Neural cell (in vitro differentiated cells): ENCODE measurements around the gene FAM193B. TPM values are rescaled to one million over a fixed set of nuclear protein-coding genes. Genes with fewer than 3 reads are reported as not detected.

Source experiments
- H2AFZ ChIP-seq: fragments of 200-600, 300-800 bp; sonication (generic), shearing (Covaris generic); 2 replicates; pipeline ENCODE4 v1.6.0; 2014; ENCODE audit warnings: low read depth, mild to moderate bottlenecking, antibody characterized with exemption, low read length, moderate library complexity
- H3F3A ChIP-seq: fragments of 200-600 bp; shearing (Covaris generic); 2 replicates; pipeline ENCODE4 v1.6.1; 2016; ENCODE audit warnings: mild to moderate bottlenecking, moderate library complexity, mixed read lengths, antibody characterized with exemption, low read length; ENCODE audit not compliant: insufficient read depth, poor library complexity, severe bottlenecking
- H3K27ac ChIP-seq: fragments of 200-600, 300-800 bp; sonication (generic), shearing (Covaris generic); 2 replicates; pipeline ENCODE4 v1.5.1; 2014; ENCODE audit warnings: mild to moderate bottlenecking, low read length, moderate library complexity
- H3K27me3 ChIP-seq: fragments of 300-800, 200-600 bp; sonication (generic), shearing (Covaris generic); 2 replicates; pipeline ENCODE4 v1.6.0; 2014; ENCODE audit warnings: mild to moderate bottlenecking, low read depth, low read length, moderate library complexity; ENCODE audit not compliant: insufficient read depth
- H3K36me3 ChIP-seq: fragments of 300-800, 200-600 bp; sonication (generic), shearing (Covaris generic); 2 replicates; pipeline ENCODE4 v1.5.1; 2014; ENCODE audit warnings: mild to moderate bottlenecking, antibody characterized with exemption, low read length, moderate library complexity; ENCODE audit not compliant: insufficient read depth
- H3K4me2 ChIP-seq: fragments of 300-800, 200-600 bp; sonication (generic), shearing (Covaris generic); 2 replicates; pipeline ENCODE4 v1.6.0; 2014; ENCODE audit warnings: mild to moderate bottlenecking, low read length
- H3K4me3 ChIP-seq: fragments of 300-800, 200-600 bp; sonication (generic), shearing (Covaris generic); 2 replicates; pipeline ENCODE4 v1.5.1; 2014; ENCODE audit warnings: mild to moderate bottlenecking, low read length, moderate library complexity
- H3K79me2 ChIP-seq: fragments of 200-600 bp; shearing (Covaris generic); replicated peaks from 2 replicates; pipeline ENCODE4 v1.6.0; 2014; ENCODE audit warnings: mild to moderate bottlenecking, low read length, moderate library complexity; ENCODE audit not compliant: insufficient read depth
- H3K9ac ChIP-seq: fragments of 300-800, 200-600 bp; sonication (generic), shearing (Covaris generic); 2 replicates; pipeline ENCODE4 v1.6.1; 2016; ENCODE audit warnings: mild to moderate bottlenecking, low read length, mixed read lengths
- H3K9me2 ChIP-seq: fragments of 200-600 bp; shearing (Covaris generic); 2 replicates; pipeline ENCODE4 v1.6.1; 2016; ENCODE audit warnings: mild to moderate bottlenecking, low read length, mixed read lengths; ENCODE audit not compliant: insufficient read depth
- H3K9me3 ChIP-seq: fragments of 200-600, 300-800 bp; sonication (generic), shearing (Covaris generic); 2 replicates; pipeline ENCODE4 v1.6.1; 2016; ENCODE audit warnings: mild to moderate bottlenecking, mixed run types, low read length, moderate library complexity, mixed read lengths
- H4K20me1 ChIP-seq: fragments of 200-600 bp; shearing (Covaris generic); 2 replicates; pipeline ENCODE4 v1.6.1; 2016; ENCODE audit warnings: mild to moderate bottlenecking, mixed run types; ENCODE audit not compliant: insufficient read depth
- EP300 ChIP-seq: fragments of 450-650 bp; conservative IDR thresholded peaks from 2 replicates; pipeline ENCODE4 v1.6.1; 2014; ENCODE audit warnings: antibody characterized with exemption, mild to moderate bottlenecking, moderate library complexity; ENCODE audit not compliant: poor library complexity, severe bottlenecking
- EZH2 ChIP-seq: fragments of 200-600, 300-800 bp; shearing (Covaris generic), sonication (generic); IDR thresholded peaks from 2 replicates; pipeline ENCODE4 v1.6.1; 2014; ENCODE audit warnings: antibody characterized with exemption, low read length, borderline replicate concordance, mild to moderate bottlenecking; ENCODE audit not compliant: insufficient read depth, poor library complexity, severe bottlenecking
- MXI1 ChIP-seq: fragments of 450-650 bp; conservative IDR thresholded peaks from 2 replicates; pipeline ENCODE4 v1.6.1; 2014; ENCODE audit warnings: antibody characterized with exemption, mild to moderate bottlenecking; ENCODE audit not compliant: poor library complexity, severe bottlenecking
- POLR2AphosphoS5 ChIP-seq: IDR thresholded peaks from 2 replicates; pipeline ENCODE4 v1.6.1; 2012
- RAD21 ChIP-seq: fragments of 450-650 bp; conservative IDR thresholded peaks from 2 replicates; pipeline ENCODE4 v1.6.1; 2014; ENCODE audit warnings: antibody characterized with exemption, mild to moderate bottlenecking, moderate library complexity
- SMC3 ChIP-seq: fragments of 450-650 bp; conservative IDR thresholded peaks from 2 replicates; pipeline ENCODE4 v1.6.1; 2014; ENCODE audit warnings: antibody characterized with exemption, mild to moderate bottlenecking, moderate library complexity; ENCODE audit not compliant: poor library complexity
- TAF1 ChIP-seq: IDR thresholded peaks from 2 replicates; pipeline ENCODE4 v1.6.1; 2012; ENCODE audit warnings: low read depth
- polyA plus RNA-seq: library from polyadenylated mRNA; depleted of rRNA; stranded (reverse); fragments of >200 nt; gene quantifications from 2 replicates; pipeline ENCODE4 v1.2.3, GENCODE V29; 2014
- TF ChIP-seq, protein P1 (sequence below): fragments of 450-650 bp; IDR thresholded peaks from 2 replicates; pipeline ENCODE4 v1.5.1; 2014; ENCODE audit warnings: antibody characterized with exemption, mild to moderate bottlenecking, moderate library complexity; ENCODE audit not compliant: poor library complexity, severe bottlenecking
- TF ChIP-seq, protein P2 (sequence below): IDR thresholded peaks from 2 replicates; pipeline ENCODE4 v1.6.1; 2012; ENCODE audit warnings: borderline replicate concordance

Gene FAM193B
- polyA plus RNA-seq, 1 donor from 2014 or later = 79.2 TPM

DNA sequence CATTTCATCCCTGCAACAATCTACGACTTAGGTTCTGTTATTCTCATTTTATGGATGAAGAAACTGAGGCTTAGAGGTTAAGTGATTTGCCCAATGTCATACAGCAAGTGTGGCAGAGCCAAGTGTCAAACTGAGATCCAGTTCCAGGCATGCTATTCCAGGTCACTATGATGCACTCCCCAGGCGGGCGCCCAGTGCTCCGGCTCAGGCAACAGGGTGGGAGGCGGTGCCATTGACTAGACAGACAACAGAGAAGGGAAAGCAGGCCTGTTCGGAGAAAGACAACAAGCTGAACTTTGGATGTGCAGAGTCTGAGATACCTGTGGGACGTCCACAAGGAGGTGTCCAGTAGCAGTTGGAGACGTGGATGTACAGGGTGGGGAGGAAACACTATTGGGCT lies 26.8 kb downstream of the FAM193B start:
- Histone ChIP-seq H3K36me3 (no peaks in the 10 kb centered on the region), H3K27ac (no peak overlapping the region), H3K4me2 (no peak overlapping the region), H3K9me3 (no peaks in the 10 kb centered on the region), H4K20me1 (no peaks in the 10 kb centered on the region), H3K27me3 (no peaks in the 10 kb centered on the region), H3K9ac (no peak overlapping the region), H3K4me3 (no peak overlapping the region), H3K79me2 (no peaks in the 10 kb centered on the region), H2AFZ (no peak overlapping the region), H3K9me2 (no peaks in the 10 kb centered on the region), H3F3A (no peaks in the 10 kb centered on the region)
- TF ChIP-seq, protein P1, sequence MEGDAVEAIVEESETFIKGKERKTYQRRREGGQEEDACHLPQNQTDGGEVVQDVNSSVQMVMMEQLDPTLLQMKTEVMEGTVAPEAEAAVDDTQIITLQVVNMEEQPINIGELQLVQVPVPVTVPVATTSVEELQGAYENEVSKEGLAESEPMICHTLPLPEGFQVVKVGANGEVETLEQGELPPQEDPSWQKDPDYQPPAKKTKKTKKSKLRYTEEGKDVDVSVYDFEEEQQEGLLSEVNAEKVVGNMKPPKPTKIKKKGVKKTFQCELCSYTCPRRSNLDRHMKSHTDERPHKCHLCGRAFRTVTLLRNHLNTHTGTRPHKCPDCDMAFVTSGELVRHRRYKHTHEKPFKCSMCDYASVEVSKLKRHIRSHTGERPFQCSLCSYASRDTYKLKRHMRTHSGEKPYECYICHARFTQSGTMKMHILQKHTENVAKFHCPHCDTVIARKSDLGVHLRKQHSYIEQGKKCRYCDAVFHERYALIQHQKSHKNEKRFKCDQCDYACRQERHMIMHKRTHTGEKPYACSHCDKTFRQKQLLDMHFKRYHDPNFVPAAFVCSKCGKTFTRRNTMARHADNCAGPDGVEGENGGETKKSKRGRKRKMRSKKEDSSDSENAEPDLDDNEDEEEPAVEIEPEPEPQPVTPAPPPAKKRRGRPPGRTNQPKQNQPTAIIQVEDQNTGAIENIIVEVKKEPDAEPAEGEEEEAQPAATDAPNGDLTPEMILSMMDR = no peak
- TF ChIP-seq TAF1 = no peak
- no peak for TF ChIP-seq MXI1
- TF ChIP-seq EZH2 = no peak
- TF ChIP-seq RAD21 = no peak
- TF ChIP-seq EP300 = no peak
- TF ChIP-seq, protein P2, sequence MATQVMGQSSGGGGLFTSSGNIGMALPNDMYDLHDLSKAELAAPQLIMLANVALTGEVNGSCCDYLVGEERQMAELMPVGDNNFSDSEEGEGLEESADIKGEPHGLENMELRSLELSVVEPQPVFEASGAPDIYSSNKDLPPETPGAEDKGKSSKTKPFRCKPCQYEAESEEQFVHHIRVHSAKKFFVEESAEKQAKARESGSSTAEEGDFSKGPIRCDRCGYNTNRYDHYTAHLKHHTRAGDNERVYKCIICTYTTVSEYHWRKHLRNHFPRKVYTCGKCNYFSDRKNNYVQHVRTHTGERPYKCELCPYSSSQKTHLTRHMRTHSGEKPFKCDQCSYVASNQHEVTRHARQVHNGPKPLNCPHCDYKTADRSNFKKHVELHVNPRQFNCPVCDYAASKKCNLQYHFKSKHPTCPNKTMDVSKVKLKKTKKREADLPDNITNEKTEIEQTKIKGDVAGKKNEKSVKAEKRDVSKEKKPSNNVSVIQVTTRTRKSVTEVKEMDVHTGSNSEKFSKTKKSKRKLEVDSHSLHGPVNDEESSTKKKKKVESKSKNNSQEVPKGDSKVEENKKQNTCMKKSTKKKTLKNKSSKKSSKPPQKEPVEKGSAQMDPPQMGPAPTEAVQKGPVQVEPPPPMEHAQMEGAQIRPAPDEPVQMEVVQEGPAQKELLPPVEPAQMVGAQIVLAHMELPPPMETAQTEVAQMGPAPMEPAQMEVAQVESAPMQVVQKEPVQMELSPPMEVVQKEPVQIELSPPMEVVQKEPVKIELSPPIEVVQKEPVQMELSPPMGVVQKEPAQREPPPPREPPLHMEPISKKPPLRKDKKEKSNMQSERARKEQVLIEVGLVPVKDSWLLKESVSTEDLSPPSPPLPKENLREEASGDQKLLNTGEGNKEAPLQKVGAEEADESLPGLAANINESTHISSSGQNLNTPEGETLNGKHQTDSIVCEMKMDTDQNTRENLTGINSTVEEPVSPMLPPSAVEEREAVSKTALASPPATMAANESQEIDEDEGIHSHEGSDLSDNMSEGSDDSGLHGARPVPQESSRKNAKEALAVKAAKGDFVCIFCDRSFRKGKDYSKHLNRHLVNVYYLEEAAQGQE = no peak
- TF ChIP-seq POLR2AphosphoS5 = no peak
- no peak for TF ChIP-seq SMC3

DNA sequence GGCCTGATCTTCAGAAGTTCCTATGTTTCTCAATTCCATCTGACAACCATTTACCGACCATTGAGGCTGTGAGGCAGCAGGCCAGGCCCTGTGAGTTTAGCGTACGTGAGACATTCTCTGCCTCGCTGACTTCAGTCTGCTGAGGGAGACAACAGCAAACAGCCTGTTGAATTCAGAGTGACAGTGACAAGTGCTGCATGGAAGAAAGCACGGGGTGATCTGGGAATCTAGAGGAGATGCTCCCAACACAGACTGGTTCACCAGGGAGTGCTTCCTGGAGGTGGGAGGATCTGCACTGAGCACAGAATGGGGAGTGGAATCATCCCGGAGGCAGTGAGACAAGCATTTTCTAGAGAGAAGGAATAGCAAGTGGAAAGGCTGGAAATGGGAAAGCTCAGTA lies 27.6 kb downstream of the FAM193B start:
- no peaks in the 10 kb centered on the region for H3K36me3 ChIP-seq
- H3F3A ChIP-seq = no peaks in the 10 kb centered on the region
- H3K27ac ChIP-seq = no peak overlapping the region
- no peak overlapping the region for H3K4me2 ChIP-seq
- H3K79me2 ChIP-seq = no peaks in the 10 kb centered on the region
- TF ChIP-seq, protein P1 = no peak
- no peak for TF ChIP-seq EZH2
- no peak for TF ChIP-seq MXI1
- TF ChIP-seq TAF1 = no peak
- no peak for TF ChIP-seq EP300
- TF ChIP-seq POLR2AphosphoS5 = no peak
- TF ChIP-seq, protein P2 = no peak
- no peak for TF ChIP-seq RAD21
- no peak for TF ChIP-seq SMC3
- H3K9ac ChIP-seq = no peak overlapping the region
- H3K9me3 ChIP-seq = no peaks in the 10 kb centered on the region
- H4K20me1 ChIP-seq = no peaks in the 10 kb centered on the region
- no peaks in the 10 kb centered on the region for H3K27me3 ChIP-seq
- no peak overlapping the region for H3K4me3 ChIP-seq
- no peak overlapping the region for H2AFZ ChIP-seq
- no peaks in the 10 kb centered on the region for H3K9me2 ChIP-seq
